ENCODE measurements around the gene ZMIZ1.
A peak's percentile ranks its signal among the peaks of the same experiment; 100 is the strongest.

The ZMIZ1 gene

DNA sequence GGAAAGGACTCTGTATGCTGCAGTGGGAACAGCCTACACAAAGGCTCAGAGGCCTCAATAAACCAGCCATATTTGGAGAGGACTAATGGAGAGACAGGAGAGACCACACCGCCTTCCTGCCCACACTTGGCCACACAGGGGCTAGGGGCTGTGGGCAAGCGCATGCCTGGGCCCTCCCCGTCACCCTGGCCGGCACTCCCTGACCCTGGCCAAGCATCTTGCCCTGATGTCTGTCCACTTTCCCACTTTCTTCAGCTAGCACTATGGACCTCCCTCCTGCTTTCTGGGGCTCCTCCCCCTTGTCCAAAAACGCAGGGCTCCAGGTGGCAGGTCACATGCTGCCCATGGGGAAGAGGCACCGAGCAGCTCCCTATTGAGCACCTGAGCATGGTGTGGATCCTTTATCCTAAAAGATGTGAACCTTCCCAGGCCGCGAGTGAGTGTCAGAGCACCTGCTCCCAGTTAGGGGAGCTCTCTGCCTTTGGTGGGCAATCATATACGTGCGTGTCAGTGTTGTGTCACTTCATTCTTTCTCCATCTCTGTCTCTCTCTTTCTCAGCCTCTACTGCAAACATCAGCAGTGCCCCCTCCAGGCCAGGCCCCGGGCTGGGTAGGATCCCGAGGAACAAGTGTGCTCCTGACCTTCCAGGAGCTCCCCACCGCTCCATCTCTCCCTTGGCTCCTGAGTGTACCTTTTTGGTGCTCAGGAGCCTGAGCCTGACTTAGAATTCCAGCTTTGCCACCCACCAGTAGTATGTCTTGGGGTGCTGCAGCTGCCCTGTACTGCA, 74.0 kb downstream of the ZMIZ1 start:
- Histone ChIP-seq H3K79me2 (ENCODE audit: insufficient read depth, low read length) (peaks cover 97% of the 10 kb centered on the region), H3K9me3 (ENCODE audit: insufficient read depth, low read depth, low read length) (no peaks in the 10 kb centered on the region), H3K9ac (ENCODE audit: low read depth, low read length, poor library complexity, severe bottlenecking) (peak overlapping the region; percentile 99), H3K36me3 (ENCODE audit: insufficient read depth, low read length) (peaks cover 74% of the 10 kb centered on the region; the same call in 1 of the 2 replicates), H3K9me2 (replicated peaks; ENCODE audit: low read depth, low read length) (no peaks in the 10 kb centered on the region), H3K4me1 (ENCODE audit: insufficient read depth, low read length, poor library complexity, severe bottlenecking) (peaks cover 96% of the 10 kb centered on the region), H3F3A (ENCODE audit: low read depth) (no peaks in the 10 kb centered on the region), H3K4me3 (ENCODE audit: low read length, poor library complexity, severe bottlenecking) (no peak overlapping the region), H3K4me2 (ENCODE audit: low read depth, low read length, poor library complexity, severe bottlenecking) (no peak overlapping the region), H4K20me1 (ENCODE audit: insufficient read depth, low read length, poor library complexity, severe bottlenecking) (peaks cover 8% of the 10 kb centered on the region), H2AFZ (ENCODE audit: low read length) (no peak overlapping the region), H3K27me3 (ENCODE audit: insufficient read depth, low read length, poor library complexity, severe bottlenecking) (no peaks in the 10 kb centered on the region)
- TF ChIP-seq, protein P1, sequence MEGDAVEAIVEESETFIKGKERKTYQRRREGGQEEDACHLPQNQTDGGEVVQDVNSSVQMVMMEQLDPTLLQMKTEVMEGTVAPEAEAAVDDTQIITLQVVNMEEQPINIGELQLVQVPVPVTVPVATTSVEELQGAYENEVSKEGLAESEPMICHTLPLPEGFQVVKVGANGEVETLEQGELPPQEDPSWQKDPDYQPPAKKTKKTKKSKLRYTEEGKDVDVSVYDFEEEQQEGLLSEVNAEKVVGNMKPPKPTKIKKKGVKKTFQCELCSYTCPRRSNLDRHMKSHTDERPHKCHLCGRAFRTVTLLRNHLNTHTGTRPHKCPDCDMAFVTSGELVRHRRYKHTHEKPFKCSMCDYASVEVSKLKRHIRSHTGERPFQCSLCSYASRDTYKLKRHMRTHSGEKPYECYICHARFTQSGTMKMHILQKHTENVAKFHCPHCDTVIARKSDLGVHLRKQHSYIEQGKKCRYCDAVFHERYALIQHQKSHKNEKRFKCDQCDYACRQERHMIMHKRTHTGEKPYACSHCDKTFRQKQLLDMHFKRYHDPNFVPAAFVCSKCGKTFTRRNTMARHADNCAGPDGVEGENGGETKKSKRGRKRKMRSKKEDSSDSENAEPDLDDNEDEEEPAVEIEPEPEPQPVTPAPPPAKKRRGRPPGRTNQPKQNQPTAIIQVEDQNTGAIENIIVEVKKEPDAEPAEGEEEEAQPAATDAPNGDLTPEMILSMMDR (conservative IDR thresholded peaks at IDR 0.05; ENCODE audit: low read length) = peak; percentile 45
- TF ChIP-seq EZH2phosphoT487 (IDR thresholded peaks at IDR 0.05; ENCODE audit: borderline replicate concordance) = no peak

DNA sequence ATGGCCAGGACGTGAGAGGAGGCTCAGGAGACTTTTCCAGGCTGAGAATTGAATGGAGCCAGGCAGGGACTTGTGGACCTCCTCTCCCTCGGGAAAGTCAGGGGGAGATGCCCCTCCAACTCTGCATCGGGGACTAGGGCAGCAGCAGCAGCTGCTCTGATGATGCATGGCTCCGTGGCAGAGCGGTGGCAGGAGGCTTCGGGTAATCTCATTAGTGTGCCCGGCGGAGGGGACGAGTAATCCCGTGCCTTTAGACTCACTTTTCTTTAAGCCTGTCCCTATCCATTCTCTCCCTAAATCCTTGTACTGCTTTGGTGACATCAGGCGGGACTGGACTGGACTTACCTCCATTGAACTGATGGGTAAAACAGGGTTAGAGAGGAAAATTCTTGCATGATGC, 75.1 kb downstream of the ZMIZ1 start:
- Histone ChIP-seq H3K4me3 (ENCODE audit: low read length, poor library complexity, severe bottlenecking) (no peak overlapping the region), H4K20me1 (ENCODE audit: insufficient read depth, low read length, poor library complexity, severe bottlenecking) (peaks cover 10% of the 10 kb centered on the region), H2AFZ (ENCODE audit: low read length) (no peak overlapping the region), H3K79me2 (ENCODE audit: insufficient read depth, low read length) (peaks cover 100% of the 10 kb centered on the region), H3K27me3 (ENCODE audit: insufficient read depth, low read length, poor library complexity, severe bottlenecking) (no peaks in the 10 kb centered on the region), H3K4me2 (ENCODE audit: low read depth, low read length, poor library complexity, severe bottlenecking) (peak overlapping the region; percentile 2), H3K9me3 (ENCODE audit: insufficient read depth, low read depth, low read length) (no peaks in the 10 kb centered on the region), H3K9me2 (replicated peaks; ENCODE audit: low read depth, low read length) (no peaks in the 10 kb centered on the region), H3K36me3 (ENCODE audit: insufficient read depth, low read length) (peaks cover 85% of the 10 kb centered on the region; the same call in 1 of the 2 replicates), H3K4me1 (ENCODE audit: insufficient read depth, low read length, poor library complexity, severe bottlenecking) (peaks cover 98% of the 10 kb centered on the region), H3F3A (ENCODE audit: low read depth) (no peaks in the 10 kb centered on the region), H3K9ac (ENCODE audit: low read depth, low read length, poor library complexity, severe bottlenecking) (no peak overlapping the region)
- no peak for TF ChIP-seq EZH2phosphoT487 (IDR thresholded peaks at IDR 0.05; ENCODE audit: borderline replicate concordance)
- TF ChIP-seq, protein P1 (conservative IDR thresholded peaks at IDR 0.05; ENCODE audit: low read length) = no peak

DNA sequence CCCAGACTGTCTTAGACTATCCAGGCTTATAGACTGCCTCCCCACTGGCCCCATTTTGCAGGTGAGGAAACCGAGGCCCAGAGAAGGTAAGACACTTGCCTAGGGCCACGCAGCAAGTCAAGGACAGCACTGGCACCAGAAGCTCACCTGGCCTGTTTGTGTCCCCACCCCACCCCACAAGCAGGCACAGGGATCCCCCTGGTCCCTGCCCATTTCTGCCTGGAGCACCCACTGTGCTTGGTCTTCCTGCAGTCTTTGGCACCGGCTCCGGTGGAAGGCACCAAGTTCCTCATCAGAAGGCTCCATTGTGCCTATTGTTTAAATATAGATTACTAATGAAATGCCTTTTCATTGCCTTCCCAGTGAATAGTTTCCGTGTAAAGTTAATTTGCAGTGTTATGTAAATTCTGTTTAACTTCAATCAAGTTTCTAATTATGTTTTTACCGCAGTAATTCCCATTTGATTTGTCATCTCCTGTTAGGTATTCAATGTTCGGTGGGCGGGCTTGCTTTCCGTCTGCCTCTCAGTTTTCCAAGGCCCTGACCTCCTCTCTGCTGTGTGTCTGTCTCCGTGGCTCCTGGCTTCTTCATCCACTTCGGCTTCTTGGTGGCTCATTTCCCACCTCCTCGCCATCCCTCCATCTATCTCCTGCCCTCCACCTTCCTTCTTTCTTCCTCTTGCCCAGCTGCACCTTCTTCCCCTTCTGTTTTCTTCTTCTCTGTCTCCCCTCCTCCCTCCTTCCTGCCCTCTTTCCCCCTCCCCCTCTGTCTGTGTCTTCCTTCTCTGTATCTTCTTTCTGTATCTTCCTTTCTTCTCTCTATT, 75.8 kb downstream of the ZMIZ1 start:
- Histone ChIP-seq H3K9me3 (ENCODE audit: insufficient read depth, low read depth, low read length) (no peaks in the 10 kb centered on the region), H2AFZ (ENCODE audit: low read length) (no peak overlapping the region), H3K27me3 (ENCODE audit: insufficient read depth, low read length, poor library complexity, severe bottlenecking) (no peaks in the 10 kb centered on the region), H3K4me2 (ENCODE audit: low read depth, low read length, poor library complexity, severe bottlenecking) (peak overlapping the region; percentile 2), H3K4me3 (ENCODE audit: low read length, poor library complexity, severe bottlenecking) (no peak overlapping the region), H3F3A (ENCODE audit: low read depth) (no peaks in the 10 kb centered on the region), H3K9ac (ENCODE audit: low read depth, low read length, poor library complexity, severe bottlenecking) (peak overlapping the region; percentile 41), H3K36me3 (ENCODE audit: insufficient read depth, low read length) (peaks cover 88% of the 10 kb centered on the region; the same call in 1 of the 2 replicates), H3K79me2 (ENCODE audit: insufficient read depth, low read length) (peaks cover 100% of the 10 kb centered on the region), H3K9me2 (replicated peaks; ENCODE audit: low read depth, low read length) (no peaks in the 10 kb centered on the region), H3K4me1 (ENCODE audit: insufficient read depth, low read length, poor library complexity, severe bottlenecking) (peaks cover 98% of the 10 kb centered on the region), H4K20me1 (ENCODE audit: insufficient read depth, low read length, poor library complexity, severe bottlenecking) (peaks cover 15% of the 10 kb centered on the region)
- TF ChIP-seq, protein P1 (conservative IDR thresholded peaks at IDR 0.05; ENCODE audit: low read length) = no peak
- no peak for TF ChIP-seq EZH2phosphoT487 (IDR thresholded peaks at IDR 0.05; ENCODE audit: borderline replicate concordance)

Measured in Loucy (cell line).